Measurements from ENCODE around the gene DDR1. TPM values are rescaled to one million over a fixed set of nuclear protein-coding genes. Genes with fewer than 3 reads are reported as not detected.

DDR1 gene
- polyA plus RNA-seq, 1 donor (not counting 4 experiments of a cell fraction or from before 2014, with no cell fraction given): 104 TPM

GRCh38 chr6:30875244-30876038 is 8.9 kb upstream of the DDR1 start:
- DNase-seq (ENCODE audit: low read depth, low spot score) (no peak), FAIRE-seq (no peak)
- H3K27ac ChIP-seq (ENCODE audit: control insufficient read depth, insufficient read depth, low read length): peak overlapping the region; percentile 92
- no peaks in the 10 kb centered on the region for H4K20me1 ChIP-seq (ENCODE audit: control insufficient read depth, extremely low read depth, insufficient read depth, low read length)
- TF ChIP-seq CTCF (optimal IDR thresholded peaks at IDR 0.05 in 1 of 3, IDR thresholded peaks at IDR 0.05 in 1 of 3, conservative IDR thresholded peaks at IDR 0.05 in 1 of 3; ENCODE audit: extremely low read depth in 1 of 3, insufficient read depth in 2 of 3, low read length in 3 of 3): no peak
- peak overlapping the region; percentile 86 for H2AFZ ChIP-seq (ENCODE audit: control insufficient read depth, low read length)
- no peaks in the 10 kb centered on the region for H3K27me3 ChIP-seq (ENCODE audit: control insufficient read depth, extremely low read depth, insufficient read depth, low read length)
- peak overlapping the region; percentile 76 for H3K9ac ChIP-seq (ENCODE audit: control insufficient read depth, extremely low read depth, insufficient read depth, low read length)
- dilution Hi-C loops (cut with MboI; ENCODE audit: extremely low pct_ligation_motif_present, low sequenced_read_pairs): no loop called here
- H3K79me2 ChIP-seq (ENCODE audit: control insufficient read depth, insufficient read depth, low read length): no peaks in the 10 kb centered on the region
- peak overlapping the region; percentile 67 for H3K4me2 ChIP-seq (ENCODE audit: control insufficient read depth, extremely low read depth, insufficient read depth, low read depth, low read length)
- H3K9me1 ChIP-seq (ENCODE audit: control insufficient read depth, extremely low read depth, insufficient read depth, low read length): no peaks in the 10 kb centered on the region
- H3K4me3 ChIP-seq (ENCODE audit: control insufficient read depth in 2 of 3, extremely low read depth in 1 of 3, insufficient read depth in 2 of 3, low read depth in 1 of 3, low read length in 3 of 3): peak overlapping the region in 1 of 3 experiments; percentile 45
- H3K36me3 ChIP-seq (ENCODE audit: control insufficient read depth in 2 of 2, extremely low read depth in 1 of 2, insufficient read depth in 2 of 2, low read length in 2 of 2): no peaks in the 10 kb centered on the region
- peaks cover 27% of the 10 kb centered on the region for H3K4me1 ChIP-seq (ENCODE audit: control insufficient read depth, extremely low read depth, insufficient read depth, low read length)
- H3K9me3 ChIP-seq (ENCODE audit: control insufficient read depth, low read depth, low read length): peaks cover 5% of the 10 kb centered on the region

GRCh38 chr6:30876039-30876730 is 8.1 kb upstream of the DDR1 start:
- H2AFZ ChIP-seq (ENCODE audit: control insufficient read depth, low read length): no peak overlapping the region
- no peaks in the 10 kb centered on the region for H3K9me1 ChIP-seq (ENCODE audit: control insufficient read depth, extremely low read depth, insufficient read depth, low read length)
- peak overlapping the region; percentile 67 for H3K4me2 ChIP-seq (ENCODE audit: control insufficient read depth, extremely low read depth, insufficient read depth, low read depth, low read length)
- peak overlapping the region; percentile 76 for H3K9ac ChIP-seq (ENCODE audit: control insufficient read depth, extremely low read depth, insufficient read depth, low read length)
- H3K79me2 ChIP-seq (ENCODE audit: control insufficient read depth, insufficient read depth, low read length): no peaks in the 10 kb centered on the region
- H3K4me1 ChIP-seq (ENCODE audit: control insufficient read depth, extremely low read depth, insufficient read depth, low read length): peaks cover 27% of the 10 kb centered on the region
- DNase-seq (ENCODE audit: low read depth, low spot score): no peak
- no peaks in the 10 kb centered on the region for H3K36me3 ChIP-seq (ENCODE audit: control insufficient read depth in 2 of 2, extremely low read depth in 1 of 2, insufficient read depth in 2 of 2, low read length in 2 of 2)
- peak overlapping the region; percentile 92 for H3K27ac ChIP-seq (ENCODE audit: control insufficient read depth, insufficient read depth, low read length)
- peak; percentile 81 for FAIRE-seq
- H3K9me3 ChIP-seq (ENCODE audit: control insufficient read depth, low read depth, low read length): peaks cover 5% of the 10 kb centered on the region
- no peaks in the 10 kb centered on the region for H4K20me1 ChIP-seq (ENCODE audit: control insufficient read depth, extremely low read depth, insufficient read depth, low read length)
- H3K4me3 ChIP-seq (ENCODE audit: control insufficient read depth in 2 of 3, extremely low read depth in 1 of 3, insufficient read depth in 2 of 3, low read depth in 1 of 3, low read length in 3 of 3): peak overlapping the region in 1 of 3 experiments; percentile 6
- dilution Hi-C loops (cut with MboI; ENCODE audit: extremely low pct_ligation_motif_present, low sequenced_read_pairs): no loop called here
- H3K27me3 ChIP-seq (ENCODE audit: control insufficient read depth, extremely low read depth, insufficient read depth, low read length): no peaks in the 10 kb centered on the region
- no peak for TF ChIP-seq CTCF (optimal IDR thresholded peaks at IDR 0.05 in 1 of 3, IDR thresholded peaks at IDR 0.05 in 1 of 3, conservative IDR thresholded peaks at IDR 0.05 in 1 of 3; ENCODE audit: extremely low read depth in 1 of 3, insufficient read depth in 2 of 3, low read length in 3 of 3)
- no peak for TF ChIP-seq EZH2 (IDR thresholded peaks at IDR 0.05; ENCODE audit: low read length)
